Ascending aorta (tissue), 2 donors: ENCODE results near the gene SMIM35. TPM values are rescaled to one million over a fixed set of nuclear protein-coding genes. Genes with fewer than 3 reads are reported as not detected.

ENCODE experiments used
- DNase-seq, 2 donors: peaks; one replicate each; pipeline ENCODE4 v3.0.0-alpha.2; 2019; ENCODE audit warnings: low spot score in 2 of 2
- H3K27ac ChIP-seq, 2 donors: fragments of 200-600 bp; sonication (generic); one replicate each; pipeline ENCODE4 v1.5.1; 2016 to 2017; ENCODE audit warnings: mild to moderate bottlenecking in 1 of 2
- H3K27me3 ChIP-seq: fragments of 200-600 bp; sonication (generic); one replicate; pipeline ENCODE4 v1.5.1; 2017
- H3K36me3 ChIP-seq, 2 donors: fragments of 200-600 bp; sonication (generic); one replicate each; pipeline ENCODE4 v1.5.1; 2016
- H3K4me1 ChIP-seq, 2 donors: fragments of 200-600 bp; sonication (generic); one replicate each; pipeline ENCODE4 v1.5.1; 2016 to 2017; ENCODE audit warnings: mild to moderate bottlenecking in 1 of 2
- H3K4me3 ChIP-seq, 2 donors: fragments of 200-600 bp; sonication (generic); one replicate each; pipeline ENCODE4 v1.5.1; 2016 to 2017; ENCODE audit warnings: mild to moderate bottlenecking in 1 of 2
- H3K9me3 ChIP-seq, 2 donors: fragments of 200-600 bp; sonication (generic); one replicate each; pipeline ENCODE4 v1.5.1; 2016
- intact Hi-C: fragments of 100-400 bp; cut with DNase I; formaldehyde crosslinking; loops from one replicate; pipeline ENCODE4 v1.15.1; 2023
- total RNA-seq: library from RNA; depleted of rRNA; stranded (reverse); fragments of >200 nt; gene quantifications from one replicate; pipeline ENCODE4 v1.1.0, GENCODE V29; 2016
- TF ChIP-seq, protein P1 (sequence below), 3 experiments: fragments of 200-600 bp in 2 of 3; fragments of 450-650 bp in 1 of 3; sonication (generic) in 2 of 3; IDR thresholded peaks; one replicate each; pipeline ENCODE4 v1.5.1; 2016 to 2019; ENCODE audit warnings: antibody characterized with exemption in 3 of 3, mild to moderate bottlenecking in 1 of 3, moderate library complexity in 1 of 3

The SMIM35 gene
- total RNA-seq: not detected

DNA sequence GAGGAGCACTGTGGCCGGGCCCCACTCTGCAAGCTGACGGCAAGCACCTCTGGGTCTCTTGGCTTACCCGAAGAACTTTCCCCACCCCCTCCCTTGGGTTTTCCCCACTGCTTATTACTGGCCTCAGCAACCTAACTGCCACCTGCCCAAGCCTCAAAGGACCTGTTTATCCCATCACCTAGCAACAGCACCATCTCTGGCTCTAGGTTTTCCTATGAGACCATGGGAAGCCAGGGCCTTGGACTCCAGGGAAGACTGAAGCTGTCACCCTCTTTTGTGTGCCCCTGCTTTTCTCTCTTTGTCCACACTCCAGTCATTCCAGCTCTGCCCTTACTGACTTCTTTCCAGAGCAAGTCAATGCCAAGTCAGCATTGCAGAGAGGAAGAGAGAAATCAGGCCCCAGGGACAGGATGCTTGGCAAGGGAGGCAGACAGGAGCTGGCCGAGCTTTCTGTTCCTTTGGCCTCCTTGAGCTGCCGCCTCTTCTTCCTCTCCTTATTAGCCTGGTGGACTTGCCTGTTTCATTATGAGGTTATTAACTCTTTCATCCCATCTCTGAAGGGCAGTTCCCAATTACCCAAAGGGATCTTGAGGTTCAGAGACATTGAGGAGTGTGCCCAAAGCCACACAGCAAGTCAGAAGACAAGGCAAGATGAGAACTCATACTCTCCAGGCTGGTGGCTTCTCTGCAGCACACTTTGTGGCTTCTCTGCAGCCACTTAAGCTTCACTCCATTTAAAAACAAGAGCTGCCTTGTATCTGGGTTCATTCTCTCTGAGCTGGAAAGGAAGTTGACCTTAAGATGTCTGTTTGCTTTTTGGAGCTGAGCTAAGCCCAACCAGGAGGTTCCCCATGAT is at the start of gene SMIM35:
Gene SMIM35, minus strand, starts transcription at position 51 of the 856 bp plus-strand sequence. CDS start 206 bp downstream, outside the sequence.
- no peak within 1 kb of the TSS for H3K27ac ChIP-seq
- H3K27me3 ChIP-seq: no peaks in the 10 kb centered on the region
- no peak for DNase-seq
- no peaks in the 10 kb centered on the region for H3K9me3 ChIP-seq
- H3K4me3 ChIP-seq: no peak within 1 kb of the TSS
- intact Hi-C loops: no loop called here
- H3K36me3 ChIP-seq: no peaks in the 10 kb centered on the region
- TF ChIP-seq, protein P1, sequence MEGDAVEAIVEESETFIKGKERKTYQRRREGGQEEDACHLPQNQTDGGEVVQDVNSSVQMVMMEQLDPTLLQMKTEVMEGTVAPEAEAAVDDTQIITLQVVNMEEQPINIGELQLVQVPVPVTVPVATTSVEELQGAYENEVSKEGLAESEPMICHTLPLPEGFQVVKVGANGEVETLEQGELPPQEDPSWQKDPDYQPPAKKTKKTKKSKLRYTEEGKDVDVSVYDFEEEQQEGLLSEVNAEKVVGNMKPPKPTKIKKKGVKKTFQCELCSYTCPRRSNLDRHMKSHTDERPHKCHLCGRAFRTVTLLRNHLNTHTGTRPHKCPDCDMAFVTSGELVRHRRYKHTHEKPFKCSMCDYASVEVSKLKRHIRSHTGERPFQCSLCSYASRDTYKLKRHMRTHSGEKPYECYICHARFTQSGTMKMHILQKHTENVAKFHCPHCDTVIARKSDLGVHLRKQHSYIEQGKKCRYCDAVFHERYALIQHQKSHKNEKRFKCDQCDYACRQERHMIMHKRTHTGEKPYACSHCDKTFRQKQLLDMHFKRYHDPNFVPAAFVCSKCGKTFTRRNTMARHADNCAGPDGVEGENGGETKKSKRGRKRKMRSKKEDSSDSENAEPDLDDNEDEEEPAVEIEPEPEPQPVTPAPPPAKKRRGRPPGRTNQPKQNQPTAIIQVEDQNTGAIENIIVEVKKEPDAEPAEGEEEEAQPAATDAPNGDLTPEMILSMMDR (IDR thresholded peaks at IDR 0.05): no peak
- no peaks in the 10 kb centered on the region for H3K4me1 ChIP-seq

DNA sequence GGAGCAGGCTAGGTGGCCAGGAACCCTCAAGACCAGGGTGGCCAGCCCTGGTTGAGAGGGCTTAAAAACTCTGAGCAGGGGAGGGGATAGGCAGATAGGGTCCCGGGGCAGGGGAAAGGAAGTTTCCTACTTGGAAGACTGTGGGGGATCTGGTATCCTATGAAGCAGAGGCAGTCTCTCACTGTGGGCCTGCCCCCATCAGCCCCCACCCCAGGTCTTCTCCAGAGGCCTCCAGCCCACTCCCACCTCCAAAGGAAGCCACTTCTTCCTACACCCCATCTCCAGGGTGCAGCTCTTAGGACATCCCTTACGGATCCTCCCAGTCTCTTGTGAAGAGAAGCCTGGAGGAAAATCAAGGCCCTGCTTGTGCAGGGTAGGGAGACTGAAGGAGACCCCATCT is 49.6 kb upstream of the SMIM35 start:
- TF ChIP-seq, protein P1 (IDR thresholded peaks at IDR 0.05): no peak
- Histone ChIP-seq H3K27ac (no peak overlapping the region), H3K27me3 (no peaks in the 10 kb centered on the region), H3K36me3 (no peaks in the 10 kb centered on the region), H3K4me1 (no peaks in the 10 kb centered on the region), H3K4me3 (no peak overlapping the region), H3K9me3 (no peaks in the 10 kb centered on the region)
- no peak for DNase-seq
- intact Hi-C loops: no loop called here

DNA sequence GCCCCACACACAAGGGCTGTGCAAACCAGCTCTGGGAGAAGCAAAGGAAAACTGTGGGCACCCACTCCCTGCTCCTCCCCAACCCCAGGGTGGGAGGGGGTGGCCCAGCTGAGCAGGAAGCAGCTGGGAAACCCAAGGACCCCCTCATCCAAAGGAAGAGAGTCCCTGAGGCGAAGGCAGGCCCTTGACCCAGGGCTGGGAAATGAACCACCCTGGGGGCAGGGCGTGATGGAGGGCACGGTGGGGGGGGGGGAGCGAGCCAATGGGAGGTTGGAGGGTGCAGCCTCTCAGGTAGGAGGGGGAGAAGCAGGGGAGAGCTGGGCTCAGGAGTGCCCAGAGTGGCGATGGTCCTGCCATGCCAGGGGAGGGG is 49.0 kb upstream of the SMIM35 start:
- DNase-seq: no peak
- TF ChIP-seq, protein P1 (IDR thresholded peaks at IDR 0.05): no peak
- H3K27ac ChIP-seq: no peak overlapping the region
- H3K4me3 ChIP-seq: no peak overlapping the region
- no peaks in the 10 kb centered on the region for H3K27me3 ChIP-seq
- intact Hi-C loops: no loop called here
- no peaks in the 10 kb centered on the region for H3K9me3 ChIP-seq
- no peaks in the 10 kb centered on the region for H3K4me1 ChIP-seq
- H3K36me3 ChIP-seq: no peaks in the 10 kb centered on the region

DNA sequence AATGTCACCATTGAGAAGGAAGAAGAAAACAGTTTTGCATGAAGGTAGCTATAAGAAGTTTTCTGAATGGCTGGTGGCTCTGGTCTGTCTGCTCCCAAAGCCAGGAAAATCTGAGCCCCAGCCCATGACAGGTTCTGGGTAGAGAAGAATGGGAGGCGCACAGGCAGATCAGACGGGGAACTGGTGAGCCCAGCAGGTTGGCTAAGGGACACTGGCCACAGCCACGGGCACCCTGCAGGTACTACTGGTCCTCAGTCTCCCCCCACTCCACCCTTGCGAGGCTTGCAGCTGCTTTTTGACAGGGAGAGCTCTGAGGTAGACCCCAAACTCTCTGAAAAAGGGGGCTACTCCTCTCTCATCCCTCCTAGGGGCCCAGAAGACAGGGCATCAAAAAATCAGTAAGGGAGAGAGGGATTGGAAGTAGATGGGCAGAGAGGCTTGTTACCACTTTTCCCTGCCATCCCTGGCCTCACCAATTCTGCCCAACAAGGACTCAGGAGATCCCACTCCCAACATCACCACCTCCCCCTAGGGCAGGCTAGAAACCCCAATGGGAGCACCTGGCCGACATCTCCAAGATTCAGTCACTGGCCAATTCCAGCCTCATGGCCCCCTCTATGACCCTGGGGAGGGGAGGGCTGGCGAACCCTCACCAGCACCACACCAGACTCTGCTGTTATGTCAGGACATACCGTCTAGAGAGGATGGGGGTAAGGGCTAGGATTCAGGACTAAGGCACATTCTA is 48.5 kb upstream of the SMIM35 start:
- Histone ChIP-seq H3K4me1 (no peaks in the 10 kb centered on the region), H3K9me3 (no peaks in the 10 kb centered on the region), H3K36me3 (no peaks in the 10 kb centered on the region), H3K4me3 (no peak overlapping the region), H3K27me3 (no peaks in the 10 kb centered on the region), H3K27ac (no peak overlapping the region)
- DNase-seq: no peak
- intact Hi-C loops: no loop called here
- TF ChIP-seq, protein P1 (IDR thresholded peaks at IDR 0.05): no peak

DNA sequence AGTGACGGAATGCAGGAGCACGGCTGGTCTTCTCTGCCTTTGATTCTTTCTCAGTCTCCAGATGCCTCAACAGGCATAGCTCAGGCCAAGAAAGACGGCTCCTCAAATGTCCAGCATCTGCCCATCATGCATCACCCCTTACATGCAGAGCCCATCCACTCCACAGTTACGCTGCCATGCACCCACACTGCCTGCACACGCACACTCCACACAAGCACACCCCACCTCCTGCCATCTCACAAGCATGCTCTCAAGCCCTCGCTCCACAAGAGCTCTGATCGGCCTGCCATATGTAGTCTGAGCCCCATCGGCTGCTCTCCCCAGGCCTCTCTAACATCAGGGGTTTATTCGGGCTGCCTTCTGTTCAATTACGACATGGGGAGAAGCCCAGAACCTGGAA is 47.1 kb upstream of the SMIM35 start:
- TF ChIP-seq, protein P1 (IDR thresholded peaks at IDR 0.05): no peak
- Histone ChIP-seq H3K9me3 (no peaks in the 10 kb centered on the region), H3K27me3 (no peaks in the 10 kb centered on the region), H3K4me3 (no peak overlapping the region), H3K4me1 (no peaks in the 10 kb centered on the region), H3K36me3 (no peaks in the 10 kb centered on the region), H3K27ac (no peak overlapping the region)
- intact Hi-C loops: no loop called here
- DNase-seq: no peak
